Measurements from ENCODE around the gene FNBP1.

DNA sequence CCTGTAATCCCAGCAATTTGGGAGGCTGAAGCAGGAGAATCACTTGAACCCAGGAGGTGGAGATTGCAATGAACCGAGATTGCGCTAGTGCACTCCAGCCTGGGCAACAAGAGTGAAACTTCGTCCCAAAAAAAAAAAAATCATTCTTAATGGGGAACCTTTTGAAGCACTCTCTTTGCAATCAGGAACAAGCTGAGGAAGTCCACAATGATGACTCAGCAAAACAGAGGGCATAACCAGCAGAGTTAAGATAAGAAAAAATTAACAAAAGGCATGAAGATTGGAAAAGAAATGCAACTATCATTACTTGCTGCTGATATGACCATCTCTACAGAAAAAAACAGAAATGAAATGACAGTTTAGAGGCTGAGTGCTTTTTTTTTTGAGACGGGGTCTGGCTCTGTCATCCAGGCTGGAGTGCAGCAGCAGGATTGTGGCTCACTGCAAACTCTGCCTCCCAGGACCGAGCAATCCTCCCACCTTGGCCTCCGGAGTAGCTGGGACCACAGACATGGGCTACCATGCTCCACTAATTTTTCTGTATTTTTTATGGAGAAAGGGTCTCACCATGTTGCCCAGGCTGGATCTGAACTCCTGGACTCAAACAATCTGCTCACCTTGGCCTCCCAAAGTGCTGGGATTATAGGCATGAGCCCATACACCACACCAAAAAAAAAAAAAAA is 88.0 kb downstream of the FNBP1 start:
- TF ChIP-seq GABPA (IDR thresholded peaks at IDR 0.05; ENCODE audit: low read depth) (no peak), POLR2AphosphoS5 (IDR thresholded peaks at IDR 0.05; ENCODE audit: low read depth) (no peak), SPI1 (IDR thresholded peaks at IDR 0.05; ENCODE audit: borderline replicate concordance, low read depth) (peak; percentile 79)
- TF ChIP-seq, protein P1, sequence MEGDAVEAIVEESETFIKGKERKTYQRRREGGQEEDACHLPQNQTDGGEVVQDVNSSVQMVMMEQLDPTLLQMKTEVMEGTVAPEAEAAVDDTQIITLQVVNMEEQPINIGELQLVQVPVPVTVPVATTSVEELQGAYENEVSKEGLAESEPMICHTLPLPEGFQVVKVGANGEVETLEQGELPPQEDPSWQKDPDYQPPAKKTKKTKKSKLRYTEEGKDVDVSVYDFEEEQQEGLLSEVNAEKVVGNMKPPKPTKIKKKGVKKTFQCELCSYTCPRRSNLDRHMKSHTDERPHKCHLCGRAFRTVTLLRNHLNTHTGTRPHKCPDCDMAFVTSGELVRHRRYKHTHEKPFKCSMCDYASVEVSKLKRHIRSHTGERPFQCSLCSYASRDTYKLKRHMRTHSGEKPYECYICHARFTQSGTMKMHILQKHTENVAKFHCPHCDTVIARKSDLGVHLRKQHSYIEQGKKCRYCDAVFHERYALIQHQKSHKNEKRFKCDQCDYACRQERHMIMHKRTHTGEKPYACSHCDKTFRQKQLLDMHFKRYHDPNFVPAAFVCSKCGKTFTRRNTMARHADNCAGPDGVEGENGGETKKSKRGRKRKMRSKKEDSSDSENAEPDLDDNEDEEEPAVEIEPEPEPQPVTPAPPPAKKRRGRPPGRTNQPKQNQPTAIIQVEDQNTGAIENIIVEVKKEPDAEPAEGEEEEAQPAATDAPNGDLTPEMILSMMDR (IDR thresholded peaks at IDR 0.05; ENCODE audit: insufficient read depth, low read length) = no peak
- TF ChIP-seq, protein P2, sequence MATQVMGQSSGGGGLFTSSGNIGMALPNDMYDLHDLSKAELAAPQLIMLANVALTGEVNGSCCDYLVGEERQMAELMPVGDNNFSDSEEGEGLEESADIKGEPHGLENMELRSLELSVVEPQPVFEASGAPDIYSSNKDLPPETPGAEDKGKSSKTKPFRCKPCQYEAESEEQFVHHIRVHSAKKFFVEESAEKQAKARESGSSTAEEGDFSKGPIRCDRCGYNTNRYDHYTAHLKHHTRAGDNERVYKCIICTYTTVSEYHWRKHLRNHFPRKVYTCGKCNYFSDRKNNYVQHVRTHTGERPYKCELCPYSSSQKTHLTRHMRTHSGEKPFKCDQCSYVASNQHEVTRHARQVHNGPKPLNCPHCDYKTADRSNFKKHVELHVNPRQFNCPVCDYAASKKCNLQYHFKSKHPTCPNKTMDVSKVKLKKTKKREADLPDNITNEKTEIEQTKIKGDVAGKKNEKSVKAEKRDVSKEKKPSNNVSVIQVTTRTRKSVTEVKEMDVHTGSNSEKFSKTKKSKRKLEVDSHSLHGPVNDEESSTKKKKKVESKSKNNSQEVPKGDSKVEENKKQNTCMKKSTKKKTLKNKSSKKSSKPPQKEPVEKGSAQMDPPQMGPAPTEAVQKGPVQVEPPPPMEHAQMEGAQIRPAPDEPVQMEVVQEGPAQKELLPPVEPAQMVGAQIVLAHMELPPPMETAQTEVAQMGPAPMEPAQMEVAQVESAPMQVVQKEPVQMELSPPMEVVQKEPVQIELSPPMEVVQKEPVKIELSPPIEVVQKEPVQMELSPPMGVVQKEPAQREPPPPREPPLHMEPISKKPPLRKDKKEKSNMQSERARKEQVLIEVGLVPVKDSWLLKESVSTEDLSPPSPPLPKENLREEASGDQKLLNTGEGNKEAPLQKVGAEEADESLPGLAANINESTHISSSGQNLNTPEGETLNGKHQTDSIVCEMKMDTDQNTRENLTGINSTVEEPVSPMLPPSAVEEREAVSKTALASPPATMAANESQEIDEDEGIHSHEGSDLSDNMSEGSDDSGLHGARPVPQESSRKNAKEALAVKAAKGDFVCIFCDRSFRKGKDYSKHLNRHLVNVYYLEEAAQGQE (IDR thresholded peaks at IDR 0.05; ENCODE audit: insufficient replicate concordance, low read depth) = no peak
